H9 (cell line): Measurements from ENCODE around the gene ARSG. TPM values are rescaled to one million over a fixed set of nuclear protein-coding genes. Genes with fewer than 3 reads are reported as not detected.

Source experiments
- DNase-seq: peaks from one replicate; pipeline ENCODE4 v3.0.0-alpha.2; 2017
- H2AFZ ChIP-seq: one replicate; pipeline ENCODE4 v1.6.1; 2013; ENCODE audit warnings: mild to moderate bottlenecking, low read length, control low read depth, moderate library complexity
- H2AK5ac ChIP-seq: 2 replicates; pipeline ENCODE4 v1.6.1; 2013; ENCODE audit warnings: low read length, control low read depth, mixed read lengths; ENCODE audit not compliant: insufficient read length
- H2BK120ac ChIP-seq: one replicate; pipeline ENCODE4 v1.6.1; 2013; ENCODE audit warnings: low read depth, mild to moderate bottlenecking, low read length, control low read depth, inconsistent platforms; ENCODE audit not compliant: poor library complexity, severe bottlenecking
- H2BK12ac ChIP-seq: 2 replicates; pipeline ENCODE4 v1.6.1; 2013; ENCODE audit warnings: low read length, control low read depth, mixed read lengths, low read depth; ENCODE audit not compliant: insufficient read length
- H2BK15ac ChIP-seq: 2 replicates; pipeline ENCODE4 v1.6.1; 2013; ENCODE audit warnings: low read depth, low read length, control low read depth
- H2BK20ac ChIP-seq: one replicate; pipeline ENCODE4 v1.6.1; 2013; ENCODE audit warnings: low read depth, mild to moderate bottlenecking, low read length, control low read depth, inconsistent platforms; ENCODE audit not compliant: poor library complexity, severe bottlenecking
- H2BK5ac ChIP-seq: 2 replicates; pipeline ENCODE4 v1.6.1; 2013; ENCODE audit warnings: low read length, control low read depth, mixed read lengths; ENCODE audit not compliant: insufficient read length
- H3K14ac ChIP-seq: 2 replicates; pipeline ENCODE4 v1.6.1; 2013; ENCODE audit warnings: low read length, control low read depth; ENCODE audit not compliant: insufficient read depth
- H3K18ac ChIP-seq: 2 replicates; pipeline ENCODE4 v1.6.1; 2013; ENCODE audit warnings: low read depth, mild to moderate bottlenecking, mixed read lengths, low read length, control low read depth; ENCODE audit not compliant: insufficient read length
- H3K23ac ChIP-seq: 2 replicates; pipeline ENCODE4 v1.6.1; 2013; ENCODE audit warnings: low read length, control low read depth, mixed read lengths, low read depth; ENCODE audit not compliant: insufficient read length
- H3K23me2 ChIP-seq: 2 replicates; pipeline ENCODE4 v1.6.1; 2013; ENCODE audit warnings: low read depth, mild to moderate bottlenecking, mixed read lengths, low read length, control low read depth; ENCODE audit not compliant: insufficient read length, poor library complexity, severe bottlenecking
- H3K27ac ChIP-seq: 2 replicates; pipeline ENCODE4 v1.5.1; 2013; ENCODE audit warnings: low read length, control low read depth, mixed read lengths, low read depth; ENCODE audit not compliant: insufficient read length
- H3K27me3 ChIP-seq: 2 replicates; pipeline ENCODE4 v1.6.1; 2013; ENCODE audit warnings: low read length, control low read depth, inconsistent platforms; ENCODE audit not compliant: insufficient read depth
- H3K4ac ChIP-seq: 2 replicates; pipeline ENCODE4 v1.6.1; 2013; ENCODE audit warnings: low read depth, mild to moderate bottlenecking, control low read depth, inconsistent platforms, low read length, moderate library complexity
- H3K4me1 ChIP-seq: 2 replicates; pipeline ENCODE4 v1.6.1; 2013; ENCODE audit warnings: low read length, control low read depth, inconsistent platforms; ENCODE audit not compliant: insufficient read depth
- H3K4me2 ChIP-seq: 2 replicates; pipeline ENCODE4 v1.6.1; 2013; ENCODE audit warnings: low read length, control low read depth, mixed read lengths; ENCODE audit not compliant: insufficient read length, insufficient read depth
- H3K56ac ChIP-seq: 2 replicates; pipeline ENCODE4 v1.6.1; 2013; ENCODE audit warnings: low read depth, mild to moderate bottlenecking, mixed read lengths, low read length, control low read depth; ENCODE audit not compliant: insufficient read length
- H3K79me1 ChIP-seq: 2 replicates; pipeline ENCODE4 v1.6.1; 2013; ENCODE audit warnings: low read depth, mild to moderate bottlenecking, moderate library complexity, low read length, control low read depth, inconsistent platforms; ENCODE audit not compliant: insufficient read depth, poor library complexity, severe bottlenecking
- H3K79me2 ChIP-seq: 2 replicates; pipeline ENCODE4 v1.6.1; 2013; ENCODE audit warnings: low read length, control low read depth, inconsistent platforms; ENCODE audit not compliant: insufficient read depth
- H3K9ac ChIP-seq: 2 replicates; pipeline ENCODE4 v1.6.1; 2013; ENCODE audit warnings: low read length, control low read depth, mixed read lengths; ENCODE audit not compliant: insufficient read length; ENCODE audit errors: extremely low read depth
- H3K9me3 ChIP-seq: one replicate; pipeline ENCODE4 v1.6.1; 2013; ENCODE audit warnings: low read depth, low read length, inconsistent platforms; ENCODE audit not compliant: control insufficient read depth
- H3T11ph ChIP-seq: one replicate; pipeline ENCODE4 v1.6.1; 2013; ENCODE audit warnings: mild to moderate bottlenecking, low read length, control low read depth, inconsistent platforms
- H4K20me1 ChIP-seq: one replicate; pipeline ENCODE4 v1.6.1; 2013; ENCODE audit not compliant: control insufficient read depth, insufficient read length, insufficient read depth
- H4K5ac ChIP-seq: 2 replicates; pipeline ENCODE4 v1.6.1; 2013; ENCODE audit warnings: low read depth, mild to moderate bottlenecking, mixed read lengths, low read length, control low read depth; ENCODE audit not compliant: insufficient read length
- H4K8ac ChIP-seq: replicated peaks from 2 replicates; pipeline ENCODE4 v1.6.1; 2013; ENCODE audit warnings: low read length, control low read depth, mixed read lengths, low read depth; ENCODE audit not compliant: insufficient read length
- H4K91ac ChIP-seq: 2 replicates; pipeline ENCODE4 v1.6.1; 2013; ENCODE audit warnings: low read depth, mild to moderate bottlenecking, moderate library complexity, mixed read lengths, low read length, control low read depth; ENCODE audit not compliant: insufficient read length
- H3K27ac Mint-ChIP-seq, 3 experiments: 2 replicates in 2 of 3; 3 replicates in 1 of 3; pipeline ENCODE4 v1.8.0; 2020 to 2021; ENCODE audit warnings: mixed read lengths in 3 of 3, mild to moderate bottlenecking in 1 of 3, moderate library complexity in 1 of 3
- H3K27me3 Mint-ChIP-seq: 2 replicates; pipeline ENCODE4 v1.8.0; 2021; ENCODE audit warnings: low read depth, mild to moderate bottlenecking, moderate library complexity, mixed read lengths
- H3K36me3 Mint-ChIP-seq, 3 experiments: 2 replicates in 2 of 3; 3 replicates in 1 of 3; pipeline ENCODE4 v1.8.0; 2020 to 2021; ENCODE audit warnings: low read depth in 3 of 3, mixed read lengths in 3 of 3; ENCODE audit not compliant: insufficient read depth in 1 of 3
- H3K4me1 Mint-ChIP-seq, 2 experiments: 2 replicates each; pipeline ENCODE4 v1.8.0; 2020; ENCODE audit warnings: mixed read lengths in 2 of 2
- H3K4me3 Mint-ChIP-seq, 2 experiments: 2 replicates in 1 of 2; 3 replicates in 1 of 2; pipeline ENCODE4 v1.8.0; 2020 to 2021; ENCODE audit warnings: mild to moderate bottlenecking in 2 of 2, mixed read lengths in 2 of 2, moderate library complexity in 1 of 2
- H3K9me3 Mint-ChIP-seq, 2 experiments: 2 replicates in 1 of 2; 3 replicates in 1 of 2; pipeline ENCODE4 v1.8.0; 2020; ENCODE audit warnings: mild to moderate bottlenecking in 2 of 2, mixed read lengths in 2 of 2, moderate library complexity in 1 of 2
- CTCF ChIP-seq: fragments of 200-600 bp; sonication (generic); conservative IDR thresholded peaks from 3 replicates; pipeline ENCODE4 v1.8.0; 2021; ENCODE audit warnings: antibody characterized with exemption, mild to moderate bottlenecking
- WGBS: extraction: QIAGEN DNeasy Blood & Tissue Kit; methylation state at CpG from one replicate; pipeline ENCODE4 v1.1.7; 2013; ENCODE audit warnings: missing lambda C conversion rate, low lambda C conversion rate, mixed read lengths; ENCODE audit not compliant: insufficient read length; ENCODE audit errors: extremely low coverage; 5-methylcytosine and 5-hydroxymethylcytosine counted together
- total RNA-seq: library from RNA; stranded (reverse); gene quantifications from 2 replicates; pipeline ENCODE4 v1.2.1, GENCODE V29; 2021

The ARSG gene
- total RNA-seq, 1 experiment from 2014 or later = 3.6 TPM

DNA sequence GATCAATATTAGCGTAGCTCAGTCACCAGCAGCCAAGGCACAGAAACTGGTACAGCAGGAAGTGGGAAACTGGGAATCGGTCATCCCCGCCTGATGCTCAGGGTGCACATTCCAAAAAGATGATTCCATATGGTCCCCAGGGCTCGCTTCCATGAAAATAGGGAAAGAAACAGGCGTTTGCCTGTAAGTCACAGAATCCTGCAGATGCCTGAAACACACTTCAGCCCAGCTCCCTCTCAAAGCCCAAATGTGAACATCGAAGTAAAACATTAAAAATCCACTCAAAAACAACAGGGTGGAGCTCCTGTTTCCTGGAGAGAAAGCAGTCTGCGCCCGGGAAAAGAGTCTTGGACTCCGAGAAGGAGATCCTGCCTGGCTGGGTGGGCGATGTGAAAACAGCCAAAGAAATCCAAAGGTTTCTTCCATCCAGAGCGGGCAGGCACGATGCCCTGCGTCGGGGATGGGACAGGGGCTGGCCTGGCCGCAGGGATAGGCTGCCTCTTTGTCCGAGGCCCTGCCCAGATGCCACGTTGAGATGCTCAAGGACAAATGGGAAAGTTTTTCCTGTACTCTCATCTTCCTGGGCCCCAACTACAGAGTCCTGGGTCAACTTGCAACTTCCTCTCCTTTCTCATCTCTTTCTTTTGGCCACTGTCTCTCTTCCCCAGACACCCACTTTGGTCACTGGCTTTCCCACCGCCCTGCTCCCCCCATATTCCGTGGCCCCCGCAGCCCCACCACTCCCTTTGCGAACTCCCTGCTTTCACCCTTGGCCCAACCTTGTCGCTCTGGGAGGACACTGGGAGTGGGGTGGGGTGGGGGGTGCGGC is 165.3 kb downstream of the ARSG start:
- no peak overlapping the region for H2BK12ac ChIP-seq
- no peaks in the 10 kb centered on the region for H3K27me3 ChIP-seq
- no peak overlapping the region for H3K14ac ChIP-seq
- peaks cover 3% of the 10 kb centered on the region for H3K23me2 ChIP-seq
- no peak overlapping the region for H2BK120ac ChIP-seq
- no peak overlapping the region for H2BK20ac ChIP-seq
- H3K4ac ChIP-seq = no peak overlapping the region
- no peaks in the 10 kb centered on the region for H3K79me1 ChIP-seq
- H3K23ac ChIP-seq = no peak overlapping the region
- Mint-ChIP-seq H3K27me3 (peaks cover 3% of the 10 kb centered on the region; the same call in 1 of the 2 replicates), H3K36me3 (peaks cover 0 to 2% (median under 1%) of the 10 kb centered on the region in 3 experiments; a peak in 4 of 7 replicates), H3K4me1 (peaks cover 31 to 32% of the 10 kb centered on the region in 2 experiments), H3K9me3 (no peaks in the 10 kb centered on the region), H3K4me3 (peak overlapping the region; percentile 94 to 99), H3K27ac (peak overlapping the region; percentile 87 to 98 (median 97); a peak in 5 of 7 replicates)
- H3K9ac ChIP-seq = peak overlapping the region; percentile 42
- no peak overlapping the region for H3K56ac ChIP-seq
- no peak overlapping the region for H2AK5ac ChIP-seq
- no peak overlapping the region for H2AFZ ChIP-seq
- H2BK5ac ChIP-seq = no peak overlapping the region
- TF ChIP-seq CTCF = no peak
- no peak overlapping the region for H4K91ac ChIP-seq
- H2BK15ac ChIP-seq = no peak overlapping the region
- H3K18ac ChIP-seq = no peak overlapping the region
- H3K27ac ChIP-seq = no peak overlapping the region
- H4K5ac ChIP-seq = no peak overlapping the region
- no peaks in the 10 kb centered on the region for H3K79me2 ChIP-seq
- DNase-seq = peak; percentile 96
- peak overlapping the region; percentile 74 for H3K4me2 ChIP-seq
- no peaks in the 10 kb centered on the region for H4K20me1 ChIP-seq
- H4K8ac ChIP-seq = no peak overlapping the region
- H3K9me3 ChIP-seq = no peaks in the 10 kb centered on the region
- H3K4me1 ChIP-seq = peaks cover 5% of the 10 kb centered on the region; the same call in 1 of the 2 replicates
- no peak overlapping the region for H3T11ph ChIP-seq
- WGBS = no CpG with 5 or more reads among the region's 23 CpGs
